RWPE2 (cell line): ENCODE measurements around the gene FGF23.

Experiments used
- ATAC-seq: fragments of 200-7000 bp; cut with Tn5 transposase; 3 replicates; pipeline ENCODE4 v1.9.1; 2021; ENCODE audit warnings: low read depth
- DNase-seq: peaks from one replicate; pipeline ENCODE4 v3.0.0-alpha.2; 2020; ENCODE audit warnings: low spot score
- H3K27ac ChIP-seq: fragments of 450-650 bp; 2 replicates; pipeline ENCODE4 v1.5.1; 2017; ENCODE audit warnings: mild to moderate bottlenecking; ENCODE audit not compliant: poor library complexity, severe bottlenecking
- H3K27me3 ChIP-seq: fragments of 250-450 bp; sonication (Bioruptor Pico); 2 replicates; pipeline ENCODE4 v1.5.1; 2021; ENCODE audit warnings: mild to moderate bottlenecking, moderate library complexity; ENCODE audit not compliant: insufficient read depth, poor library complexity, severe bottlenecking
- H3K36me3 ChIP-seq: fragments of 250-450 bp; sonication (Bioruptor Pico); 2 replicates; pipeline ENCODE4 v1.5.1; 2020; ENCODE audit warnings: low read depth, mild to moderate bottlenecking, moderate library complexity
- H3K4me1 ChIP-seq: fragments of 250-450 bp; sonication (Bioruptor Pico); 2 replicates; pipeline ENCODE4 v1.5.1; 2021; ENCODE audit warnings: mild to moderate bottlenecking, moderate library complexity; ENCODE audit not compliant: insufficient read depth, poor library complexity, severe bottlenecking
- H3K4me3 ChIP-seq: fragments of 250-450 bp; sonication (Bioruptor Pico); 2 replicates; pipeline ENCODE4 v1.5.1; 2021; ENCODE audit warnings: mild to moderate bottlenecking, moderate library complexity; ENCODE audit not compliant: severe bottlenecking
- H3K9me3 ChIP-seq: fragments of 250-450 bp; sonication (Bioruptor Pico); 2 replicates; pipeline ENCODE4 v1.5.1; 2021; ENCODE audit warnings: mild to moderate bottlenecking, moderate library complexity; ENCODE audit not compliant: severe bottlenecking
- CTCF ChIP-seq: fragments of 450-650 bp; IDR thresholded peaks from one replicate; pipeline ENCODE4 v1.5.1; 2017; ENCODE audit warnings: mild to moderate bottlenecking, moderate library complexity; ENCODE audit not compliant: poor library complexity, severe bottlenecking

The FGF23 gene

GRCh38 chr12:4402996-4403395 is 23.5 kb upstream of the FGF23 start:
- no peak for ATAC-seq
- Histone ChIP-seq H3K27me3 (peaks cover 29% of the 10 kb centered on the region), H3K27ac (no peak overlapping the region), H3K4me3 (no peak overlapping the region), H3K4me1 (no peaks in the 10 kb centered on the region), H3K36me3 (no peaks in the 10 kb centered on the region), H3K9me3 (no peaks in the 10 kb centered on the region)
- TF ChIP-seq CTCF, result no peak
- no peak for DNase-seq

DNA sequence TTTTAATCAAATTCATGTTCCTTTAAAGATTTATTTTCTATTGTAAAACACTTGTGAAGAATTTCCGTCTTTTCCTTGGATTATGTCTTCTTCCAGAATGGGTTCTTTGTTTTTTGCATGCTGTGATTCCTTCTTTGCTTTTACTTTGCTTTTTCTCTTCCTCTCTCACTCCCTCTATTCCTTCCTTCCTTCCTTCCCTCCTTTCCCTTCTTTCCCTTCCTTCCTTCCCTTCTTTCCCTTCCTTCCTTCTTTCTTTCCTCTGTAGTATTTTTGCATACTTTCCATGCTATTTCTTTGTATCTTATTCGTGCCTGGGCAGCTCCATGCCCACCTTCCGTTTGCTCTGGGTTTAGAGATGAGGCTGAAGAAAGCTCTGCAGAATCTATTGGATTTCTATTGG is 21.6 kb upstream of the FGF23 start:
- no peak overlapping the region for H3K4me3 ChIP-seq
- ATAC-seq, result no peak
- H3K27ac ChIP-seq, result no peak overlapping the region
- H3K36me3 ChIP-seq, result no peaks in the 10 kb centered on the region
- TF ChIP-seq CTCF, result no peak
- H3K27me3 ChIP-seq, result peaks cover 31% of the 10 kb centered on the region
- no peaks in the 10 kb centered on the region for H3K9me3 ChIP-seq
- DNase-seq, result no peak
- no peaks in the 10 kb centered on the region for H3K4me1 ChIP-seq

GRCh38 chr12:4395818-4396217 is 16.3 kb upstream of the FGF23 start:
- Histone ChIP-seq H3K9me3 (no peaks in the 10 kb centered on the region), H3K4me1 (no peaks in the 10 kb centered on the region), H3K36me3 (no peaks in the 10 kb centered on the region), H3K27ac (no peak overlapping the region), H3K27me3 (peaks cover 19% of the 10 kb centered on the region), H3K4me3 (no peak overlapping the region)
- ATAC-seq (no peak), DNase-seq (no peak)
- no peak for TF ChIP-seq CTCF

- no peaks in the 10 kb centered on the region for H3K36me3 ChIP-seq
- no peak overlapping the region for H3K4me3 ChIP-seq
- no peak for TF ChIP-seq CTCF
- H3K27ac ChIP-seq, result no peak overlapping the region
- H3K9me3 ChIP-seq, result no peaks in the 10 kb centered on the region
- ATAC-seq (no peak), DNase-seq (no peak)
- no peaks in the 10 kb centered on the region for H3K4me1 ChIP-seq
- H3K27me3 ChIP-seq, result peaks cover 3% of the 10 kb centered on the region
Measured at GRCh38 chr12:4393211-4393610, 13.7 kb upstream of the FGF23 start.

GRCh38 chr12:4392223-4392742 is 12.8 kb upstream of the FGF23 start:
- Histone ChIP-seq H3K4me1 (no peaks in the 10 kb centered on the region), H3K27ac (no peak overlapping the region), H3K9me3 (no peaks in the 10 kb centered on the region), H3K4me3 (no peak overlapping the region), H3K36me3 (no peaks in the 10 kb centered on the region), H3K27me3 (peaks cover 6% of the 10 kb centered on the region)
- no peak for TF ChIP-seq CTCF
- ATAC-seq, result no peak
- DNase-seq, result no peak
